HepG2 (cell line): ENCODE data around the gene PTPRF. TPM values are rescaled to one million over a fixed set of nuclear protein-coding genes. Genes with fewer than 3 reads are reported as not detected.
A peak's percentile ranks its signal among the peaks of the same experiment; 100 is the strongest.

Source experiments
- ELF3 ChIP-seq: IDR thresholded peaks from 2 replicates; pipeline ENCODE4 v1.6.1; 2016; ENCODE audit warnings: missing genetic modification reagents, missing compliant biosample characterization
- FOXC1 ChIP-seq: sonication (generic); formaldehyde crosslinking; IDR thresholded peaks from 2 replicates; pipeline ENCODE4 v1.8.0; 2022; ENCODE audit warnings: mild to moderate bottlenecking, missing genetic modification reagents, borderline replicate concordance
- IRX3 ChIP-seq: sonication (generic); formaldehyde crosslinking; IDR thresholded peaks from 2 replicates; pipeline ENCODE4 v1.8.1; 2023; ENCODE audit warnings: mild to moderate bottlenecking, low read depth, missing genetic modification reagents, borderline replicate concordance
- NR2C2 ChIP-seq: sonication (generic); formaldehyde crosslinking; IDR thresholded peaks from 2 replicates; pipeline ENCODE4 v1.4.0; 2020; ENCODE audit warnings: missing genetic modification reagents, mild to moderate bottlenecking, moderate library complexity, borderline replicate concordance
- NR2F6 ChIP-seq, 2 experiments: IDR thresholded peaks; 2 replicates each; pipeline ENCODE4 v1.6.1; 2016; ENCODE audit warnings: antibody characterized with exemption in 1 of 2, mild to moderate bottlenecking in 1 of 2
- RBFOX2 ChIP-seq: fragments of 200-400 bp; formaldehyde crosslinking; IDR thresholded peaks from 2 replicates; pipeline ENCODE4 v1.6.1; 2017; ENCODE audit warnings: low read depth, mild to moderate bottlenecking, low read length
- SAFB2 ChIP-seq: sonication (generic); formaldehyde crosslinking; IDR thresholded peaks from 2 replicates; pipeline ENCODE4 v1.5.1; 2020; ENCODE audit warnings: missing genetic modification reagents, low read depth, mild to moderate bottlenecking, borderline replicate concordance
- SPEN ChIP-seq: sonication (generic); formaldehyde crosslinking; IDR thresholded peaks from 2 replicates; pipeline ENCODE4 v1.5.1; 2020; ENCODE audit warnings: low read depth, mild to moderate bottlenecking, missing genetic modification reagents
- ZBTB49 ChIP-seq: sonication (generic); formaldehyde crosslinking; IDR thresholded peaks from 2 replicates; pipeline ENCODE4 v1.4.0; 2020; ENCODE audit warnings: missing genetic modification reagents, borderline replicate concordance
- ZBTB7A ChIP-seq: sonication (generic); formaldehyde crosslinking; IDR thresholded peaks from 2 replicates; pipeline ENCODE4 v1.8.0; 2022; ENCODE audit warnings: mild to moderate bottlenecking, missing genetic modification reagents
- ZFP36L2 ChIP-seq: sonication (generic); formaldehyde crosslinking; IDR thresholded peaks from 2 replicates; pipeline ENCODE4 v1.4.0; 2020; ENCODE audit warnings: missing genetic modification reagents
- ZFP91 ChIP-seq: sonication (generic); formaldehyde crosslinking; IDR thresholded peaks from 2 replicates; pipeline ENCODE4 v1.9.0; 2022; ENCODE audit warnings: missing genetic modification reagents, mild to moderate bottlenecking, borderline replicate concordance
- ZNF256 ChIP-seq: sonication (generic); formaldehyde crosslinking; conservative IDR thresholded peaks from 2 replicates; pipeline ENCODE4 v1.4.0; 2020; ENCODE audit warnings: missing genetic modification reagents
- ZNF414 ChIP-seq: sonication (generic); formaldehyde crosslinking; IDR thresholded peaks from 2 replicates; pipeline ENCODE4 v1.5.0; 2020; ENCODE audit warnings: missing genetic modification reagents
- ZNF556 ChIP-seq: sonication (generic); formaldehyde crosslinking; IDR thresholded peaks from 2 replicates; pipeline ENCODE4 v1.4.0; 2020; ENCODE audit warnings: mild to moderate bottlenecking, missing genetic modification reagents, borderline replicate concordance
- ZNF629 ChIP-seq: sonication (generic); formaldehyde crosslinking; conservative IDR thresholded peaks from 2 replicates; pipeline ENCODE4 v1.5.0; 2020; ENCODE audit warnings: missing genetic modification reagents
- ZNF772 ChIP-seq: sonication (generic); formaldehyde crosslinking; IDR thresholded peaks from 2 replicates; pipeline ENCODE4 v1.5.0; 2020; ENCODE audit warnings: mild to moderate bottlenecking, missing genetic modification reagents
- ZNF788 ChIP-seq: sonication (generic); formaldehyde crosslinking; IDR thresholded peaks from 2 replicates; pipeline ENCODE4 v1.5.0; 2020; ENCODE audit warnings: mild to moderate bottlenecking, missing genetic modification reagents, borderline replicate concordance
- ZSCAN31 ChIP-seq: sonication (generic); formaldehyde crosslinking; IDR thresholded peaks from 2 replicates; pipeline ENCODE4 v1.5.0; 2020; ENCODE audit warnings: low read depth, mild to moderate bottlenecking, missing genetic modification reagents
- ZXDC ChIP-seq: sonication (generic); formaldehyde crosslinking; IDR thresholded peaks from 2 replicates; pipeline ENCODE4 v1.5.0; 2020; ENCODE audit warnings: mild to moderate bottlenecking, missing genetic modification reagents
- polyA plus RNA-seq, 8 experiments: library from polyadenylated mRNA; depleted of rRNA in 3 of 8; stranded (reverse) in 7 of 8; unstranded in 1 of 8; fragments of >200 nt; fragmentation: Illumina TruSeq in 4 of 8; extraction: Trizol in 4 of 8; gene quantifications; 2 replicates each; pipeline versions ENCODE4 v1.2.1 to v1.2.3, GENCODE V29; 2011 to 2016; ENCODE audit warnings: low read depth in 4 of 8, missing spikeins in 1 of 8, mixed read lengths in 1 of 8; ENCODE audit not compliant: insufficient read depth in 1 of 8
- total RNA-seq, 5 experiments: library from RNA; depleted of rRNA; stranded (reverse); fragments of >200 nt; fragmentation: Illumina TruSeq; extraction: Trizol; gene quantifications; 2 replicates each; pipeline ENCODE4 v1.2.3, GENCODE V29; 2016; ENCODE audit warnings: low read depth in 1 of 5

PTPRF gene
- total and polyA plus RNA-seq, 2 of the 13 experiments (the other 11 are each of a cell fraction or from before 2014, with no cell fraction given) = 55.9 to 167 TPM

GRCh38 chr1:43650310-43651085 is 119.8 kb downstream of the PTPRF start (continued):
- 0 out of 2 replicates have a peak, but pooled peaks have one; percentile 61 for TF ChIP-seq ZNF256 (CRISPR knock-in tag)
- peak; percentile 79 for TF ChIP-seq RBFOX2
- peak; percentile 50; the same call in 1 of the 2 replicates for TF ChIP-seq ZSCAN31 (CRISPR knock-in tag)
- 0 out of 2 replicates have a peak, but pooled peaks have one; percentile 75 for TF ChIP-seq ZFP36L2 (CRISPR knock-in tag)
- peak; percentile 57; the same call in 1 of the 2 replicates for TF ChIP-seq ZBTB7A (CRISPR knock-in tag)
- peak; percentile 18; the same call in 1 of the 2 replicates for TF ChIP-seq ELF3 (CRISPR knock-in tag)
- TF ChIP-seq ZNF629 (CRISPR knock-in tag) = peak; percentile 98
- peak; percentile 80 for TF ChIP-seq SPEN (CRISPR knock-in tag)
- peak; percentile 54; the same call in 1 of the 2 replicates for TF ChIP-seq SAFB2 (CRISPR knock-in tag)
- peak; percentile 62 for TF ChIP-seq ZNF788 (CRISPR knock-in tag)
- no peak for TF ChIP-seq IRX3 (CRISPR knock-in tag)
- TF ChIP-seq ZXDC (CRISPR knock-in tag) = peak; percentile 43; the same call in 1 of the 2 replicates
- peak; percentile 29; the same call in 1 of the 2 replicates for TF ChIP-seq ZBTB49 (CRISPR knock-in tag)
- TF ChIP-seq ZNF556 (CRISPR knock-in tag) = peak; percentile 64; the same call in 1 of the 2 replicates
- no peak for TF ChIP-seq NR2F6 (IDR thresholded peaks at IDR 0.05)
- no peak for TF ChIP-seq NR2F6 (CRISPR knock-in tag; IDR thresholded peaks at IDR 0.05)
- 0 out of 2 replicates have a peak, but pooled peaks have one; percentile 29 for TF ChIP-seq NR2C2 (CRISPR knock-in tag)
- TF ChIP-seq ZNF772 (CRISPR knock-in tag) = peak; percentile 64; the same call in 1 of the 2 replicates
- peak; percentile 33 for TF ChIP-seq ZFP91
- peak; percentile 31; the same call in 1 of the 2 replicates for TF ChIP-seq ZNF414 (CRISPR knock-in tag)
- TF ChIP-seq FOXC1 (CRISPR knock-in tag) = peak; percentile 95
